Right atrium auricular region (tissue), 2 donors: ENCODE results near the gene A2ML1. TPM values are rescaled to one million over a fixed set of nuclear protein-coding genes. Genes with fewer than 3 reads are reported as not detected.
A peak's percentile ranks its signal among the peaks of the same experiment; 100 is the strongest.

ENCODE experiments used
- DNase-seq: peaks from one replicate; pipeline ENCODE4 v3.0.0-alpha.2; 2019; ENCODE audit warnings: low spot score
- H3K27ac ChIP-seq, 2 donors: fragments of 200-600 bp; sonication (generic); 1 replicate in 1 of 2; 2 replicates in 1 of 2; pipeline ENCODE4 v1.5.1; 2016 to 2019
- H3K27me3 ChIP-seq, 2 donors: fragments of 200-600 bp; sonication (generic); one replicate each; pipeline versions ENCODE4 v1.5.1 to v1.6.0; 2017 to 2019
- H3K36me3 ChIP-seq: fragments of 200-600 bp; sonication (generic); one replicate; pipeline ENCODE4 v1.5.1; 2016
- H3K4me1 ChIP-seq, 2 donors: fragments of 200-600 bp; sonication (generic); one replicate each; pipeline versions ENCODE4 v1.5.1 to v1.6.0; 2017 to 2019
- H3K4me3 ChIP-seq, 2 donors: fragments of 200-600 bp; sonication (generic); 1 replicate in 1 of 2; 2 replicates in 1 of 2; pipeline ENCODE4 v1.5.1; 2017 to 2019; ENCODE audit warnings: mild to moderate bottlenecking in 1 of 2, moderate library complexity in 1 of 2
- H3K9me3 ChIP-seq, 2 donors: fragments of 200-600 bp; sonication (generic); one replicate each; pipeline ENCODE4 v1.5.1; 2019
- CTCF ChIP-seq, 2 donors: fragments of 200-600 bp; sonication (generic); IDR thresholded peaks; one replicate each; pipeline ENCODE4 v1.5.1; 2019; ENCODE audit warnings: antibody characterized with exemption in 2 of 2
- total RNA-seq, 2 donors: library from RNA; depleted of rRNA; stranded (reverse); fragments of >200 nt; gene quantifications; one replicate each; pipeline ENCODE4 v1.1.0, GENCODE V29; 2016

A2ML1 gene
- total RNA-seq, 2 donors from 2014 or later, result 0.15 TPM; not detected in 1

GRCh38 chr12:8887285-8887715 is 64.9 kb downstream of the A2ML1 start:
- H3K27me3 ChIP-seq, result no peaks in the 10 kb centered on the region
- H3K36me3 ChIP-seq, result no peaks in the 10 kb centered on the region
- H3K9me3 ChIP-seq, result no peaks in the 10 kb centered on the region
- H3K4me1 ChIP-seq, result no peaks in the 10 kb centered on the region
- H3K27ac ChIP-seq, result no peak overlapping the region
- no peak overlapping the region for H3K4me3 ChIP-seq
- TF ChIP-seq CTCF (IDR thresholded peaks at IDR 0.05), result no peak
- no peak for DNase-seq

- Histone ChIP-seq H3K9me3 (no peaks in the 10 kb centered on the region), H3K27me3 (no peaks in the 10 kb centered on the region), H3K4me1 (no peaks in the 10 kb centered on the region), H3K27ac (no peak overlapping the region), H3K36me3 (no peaks in the 10 kb centered on the region), H3K4me3 (peak overlapping the region; percentile 42 to 48)
- TF ChIP-seq CTCF (IDR thresholded peaks at IDR 0.05), result peak; percentile 93 to 95
- no peak for DNase-seq
Measured at GRCh38 chr12:8890313-8891085, 68.1 kb downstream of the A2ML1 start.

- Histone ChIP-seq H3K27me3 (no peaks in the 10 kb centered on the region), H3K4me1 (no peaks in the 10 kb centered on the region), H3K4me3 (no peak overlapping the region), H3K36me3 (no peaks in the 10 kb centered on the region), H3K9me3 (no peaks in the 10 kb centered on the region), H3K27ac (no peak overlapping the region)
- no peak for TF ChIP-seq CTCF (IDR thresholded peaks at IDR 0.05)
- no peak for DNase-seq
Measured at GRCh38 chr12:8891976-8892375, 69.6 kb downstream of the A2ML1 start.

- no peak for TF ChIP-seq CTCF (IDR thresholded peaks at IDR 0.05)
- no peak overlapping the region for H3K4me3 ChIP-seq
- no peaks in the 10 kb centered on the region for H3K9me3 ChIP-seq
- DNase-seq, result no peak
- H3K4me1 ChIP-seq, result no peaks in the 10 kb centered on the region
- no peak overlapping the region for H3K27ac ChIP-seq
- no peaks in the 10 kb centered on the region for H3K27me3 ChIP-seq
- H3K36me3 ChIP-seq, result no peaks in the 10 kb centered on the region
Measured at GRCh38 chr12:8894378-8894777, 72.0 kb downstream of the A2ML1 start.

- Histone ChIP-seq H3K4me1 (no peaks in the 10 kb centered on the region), H3K9me3 (no peaks in the 10 kb centered on the region), H3K36me3 (no peaks in the 10 kb centered on the region), H3K27me3 (no peaks in the 10 kb centered on the region), H3K4me3 (no peak overlapping the region), H3K27ac (no peak overlapping the region)
- no peak for TF ChIP-seq CTCF (IDR thresholded peaks at IDR 0.05)
- no peak for DNase-seq
Measured at GRCh38 chr12:8894986-8895385, 72.6 kb downstream of the A2ML1 start.

- Histone ChIP-seq H3K4me1 (no peaks in the 10 kb centered on the region), H3K27me3 (no peaks in the 10 kb centered on the region), H3K27ac (no peak overlapping the region), H3K36me3 (no peaks in the 10 kb centered on the region), H3K9me3 (no peaks in the 10 kb centered on the region), H3K4me3 (no peak overlapping the region)
- no peak for TF ChIP-seq CTCF (IDR thresholded peaks at IDR 0.05)
- no peak for DNase-seq
Measured at GRCh38 chr12:8897081-8897480, 74.7 kb downstream of the A2ML1 start.
